ENCODE results near the gene BTK.

The BTK gene

DNA sequence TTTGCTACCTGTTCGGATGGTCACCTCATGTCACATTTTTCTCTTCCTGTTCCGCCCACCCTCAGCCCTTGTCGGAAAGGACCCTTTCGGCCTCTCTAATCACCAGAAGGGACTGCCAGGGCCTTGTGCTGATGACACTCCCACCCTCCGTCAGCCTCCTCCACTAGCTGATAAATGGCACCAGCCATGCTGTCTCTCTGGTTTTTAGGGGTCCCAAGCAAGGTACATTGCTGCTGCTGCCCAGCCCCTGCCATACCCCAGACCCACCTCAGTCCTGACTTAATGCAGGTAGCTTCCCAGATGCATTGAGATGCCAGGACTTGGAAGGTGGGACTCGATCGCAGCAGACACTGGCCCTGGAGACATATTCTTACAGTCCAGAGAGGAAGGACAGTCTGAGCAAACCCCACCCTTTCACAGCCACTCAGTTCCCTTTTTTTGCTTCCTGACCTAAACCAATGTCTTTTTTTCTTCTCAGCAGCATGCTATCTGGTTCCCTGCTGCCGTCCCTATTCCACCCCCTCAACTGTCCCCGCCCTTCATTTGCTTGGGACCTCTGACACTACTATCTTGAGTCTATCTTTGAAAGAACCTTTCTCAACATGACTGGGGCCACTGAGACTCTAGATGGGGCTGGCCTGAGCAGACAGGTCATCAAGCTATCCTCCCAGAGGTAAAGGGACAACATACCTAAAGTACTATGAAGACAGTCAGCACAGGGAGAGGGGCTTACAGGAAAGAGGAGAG is at the start of gene BTK:
Gene BTK (minus strand): TSS at position 397 of the 747 bp plus-strand sequence. CDS start 10,907 bp downstream, outside the sequence.
- DNase-seq: no peak

DNA sequence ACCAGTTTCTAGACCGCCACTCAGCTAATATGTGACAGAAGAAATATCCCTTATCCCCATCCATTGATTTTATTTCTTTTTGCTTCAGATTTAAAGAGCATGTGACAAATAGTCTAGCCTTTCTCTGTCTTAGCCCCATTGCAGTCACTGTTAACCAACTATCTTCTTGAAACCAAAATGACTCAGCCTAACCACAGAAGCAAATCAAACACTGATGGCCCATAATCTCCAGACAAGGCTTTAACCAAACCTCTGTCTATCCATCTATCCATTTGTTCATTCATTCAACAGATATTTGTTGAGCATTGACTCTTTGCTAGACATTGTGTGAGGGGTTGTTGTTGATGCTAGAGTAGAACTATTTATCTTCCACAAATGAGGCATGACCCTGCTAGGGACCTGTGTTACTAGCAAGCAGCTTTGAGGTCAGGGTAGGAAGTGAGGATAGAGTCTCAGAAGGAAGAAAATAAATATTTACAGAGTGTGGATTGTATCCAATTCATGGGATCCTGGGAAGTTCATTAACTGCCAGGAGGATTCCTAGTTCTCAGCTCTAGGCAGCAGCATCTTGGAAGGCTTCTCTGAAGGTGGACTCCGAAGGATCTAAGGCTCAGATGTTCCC is 44.6 kb upstream of the BTK start:
- no peak for DNase-seq

DNA sequence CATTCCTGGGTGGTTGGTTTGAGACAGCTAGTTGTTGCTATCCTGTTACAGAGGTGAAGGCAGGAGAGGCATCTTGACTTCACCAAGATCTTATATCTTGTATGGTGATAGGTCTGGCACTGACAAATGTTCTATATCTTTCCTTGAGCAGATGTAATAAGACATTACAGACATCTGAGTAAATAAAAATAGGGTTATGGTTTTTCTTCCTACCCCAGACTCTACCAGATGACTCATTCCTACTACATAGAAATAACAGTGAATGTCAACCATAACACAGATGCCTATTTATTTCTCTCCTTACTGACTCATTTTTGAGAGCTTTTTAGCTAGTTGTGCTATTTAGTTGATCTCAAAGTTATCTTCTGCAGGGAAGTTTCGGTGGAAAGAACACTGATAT is 43.9 kb upstream of the BTK start:
- no peak for DNase-seq

DNA sequence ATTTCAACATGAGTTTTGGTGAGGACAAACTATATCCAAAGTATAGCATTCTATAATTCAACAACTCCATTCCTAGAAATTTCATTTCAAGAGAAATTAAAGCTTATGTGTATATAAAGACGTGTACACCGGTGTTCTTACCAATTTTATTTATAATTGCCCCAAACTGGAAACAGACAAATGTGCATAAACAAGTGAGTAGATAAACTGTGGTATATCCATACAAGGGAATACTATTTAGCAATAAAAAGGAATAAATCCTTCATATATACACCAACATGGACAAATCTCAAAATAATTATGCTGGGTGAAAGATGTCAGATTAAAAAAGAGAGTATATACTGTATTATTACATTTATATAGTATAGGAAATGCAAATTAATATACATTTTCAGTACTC is 42.0 kb upstream of the BTK start:
- DNase-seq: no peak

DNA sequence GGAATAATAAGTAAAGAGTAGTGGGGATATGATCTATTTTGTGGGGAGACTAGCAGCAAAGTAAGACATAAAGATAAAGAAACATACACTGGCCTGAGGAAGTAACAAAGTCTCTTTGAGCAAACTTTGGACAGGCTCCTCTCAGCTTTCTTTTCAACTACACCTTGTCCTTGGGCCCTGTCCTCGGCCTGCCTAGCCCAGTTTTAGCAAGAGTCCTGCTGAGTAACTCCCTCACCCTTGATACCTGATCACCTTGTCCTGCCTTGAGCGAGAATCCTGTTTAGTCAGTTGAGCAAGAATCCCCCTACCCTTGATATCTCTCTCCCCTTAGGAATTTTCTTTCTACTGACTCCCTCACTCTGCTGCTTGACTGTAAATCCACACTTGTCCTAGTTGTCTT is 33.5 kb upstream of the BTK start:
- DNase-seq: no peak

DNA sequence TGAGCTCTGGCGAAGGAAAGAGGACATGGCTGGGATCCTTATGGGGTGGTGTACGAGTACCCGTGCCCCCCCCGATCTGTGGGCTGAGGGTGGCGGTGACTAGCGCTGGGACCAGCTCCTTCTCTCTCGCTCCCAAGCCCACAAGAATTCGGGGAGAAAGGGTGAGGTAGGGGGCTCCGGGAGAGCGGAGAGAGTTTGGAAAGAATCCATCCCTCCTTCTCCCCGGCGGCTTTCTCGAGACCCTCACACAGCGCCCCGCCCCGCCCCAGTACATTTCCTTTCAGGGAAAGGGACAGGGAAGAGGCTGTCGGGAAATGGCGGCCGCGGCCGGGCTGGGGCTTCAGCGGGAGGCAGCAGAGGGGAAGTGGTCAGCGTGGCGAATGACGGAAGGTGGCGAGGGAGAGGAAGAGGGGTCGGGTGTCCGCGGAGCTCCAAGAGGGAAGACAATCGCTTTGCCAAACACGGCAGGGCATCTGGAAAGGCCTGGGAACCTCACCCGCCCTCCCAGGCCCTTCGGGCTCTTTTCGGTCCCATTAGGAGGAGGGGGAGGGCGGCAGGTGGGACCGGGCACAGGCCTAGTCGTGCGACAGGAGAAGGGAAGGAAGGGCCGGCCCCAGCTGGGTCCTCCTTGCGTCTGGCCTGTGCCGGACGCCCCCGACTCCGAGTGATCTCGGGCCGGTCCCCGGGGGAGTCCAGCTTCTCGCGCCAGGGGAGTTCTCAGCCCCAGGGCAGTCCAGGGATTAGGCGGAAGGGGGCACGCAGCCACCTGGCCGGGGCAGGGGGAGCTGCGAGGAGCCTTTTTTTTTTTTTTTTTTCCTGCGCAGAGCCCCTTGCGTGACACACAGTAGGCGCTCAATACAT is 32.2 kb upstream of the BTK start:
- DNase-seq: peak; percentile 20

DNA sequence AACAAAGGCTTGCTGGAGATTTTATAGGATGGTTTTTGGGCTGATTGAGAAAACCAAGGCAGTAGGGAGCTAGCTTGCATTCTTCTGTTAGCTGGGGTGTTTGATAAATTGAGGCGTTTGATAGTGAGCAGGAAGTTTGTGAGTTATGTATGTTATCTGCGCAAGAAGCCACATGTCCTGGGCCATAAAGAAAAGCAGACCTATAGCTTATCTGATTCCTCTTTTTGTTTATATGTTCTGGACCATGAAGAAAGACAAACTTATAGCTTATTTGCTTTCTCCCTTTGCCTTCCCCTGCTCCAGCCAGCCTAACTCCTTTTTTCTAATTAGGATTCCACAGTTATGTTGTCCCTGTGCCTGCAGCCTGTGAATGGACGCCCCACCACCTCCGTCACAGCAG is 31.2 kb upstream of the BTK start:
- no peak for DNase-seq

DNA sequence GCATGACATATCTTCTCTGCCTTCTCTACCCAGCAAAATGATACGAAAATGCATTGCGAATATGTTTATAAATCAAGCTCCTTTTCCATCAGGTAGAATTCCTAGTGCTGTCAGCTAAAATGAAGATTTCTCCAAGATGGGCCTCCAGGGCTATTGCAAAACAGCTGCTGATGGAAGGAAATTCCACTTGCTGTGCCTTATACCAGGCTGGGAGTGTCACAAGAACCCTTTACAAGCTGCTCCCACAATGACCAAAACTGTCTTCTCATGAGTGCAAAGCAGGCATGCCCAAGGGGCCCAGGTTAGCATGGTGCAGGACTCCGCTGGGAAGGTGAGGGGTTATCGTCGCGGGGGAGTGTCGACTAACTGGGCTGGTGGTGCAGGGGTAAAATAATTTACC is 30.7 kb upstream of the BTK start:
- DNase-seq: no peak

DNA sequence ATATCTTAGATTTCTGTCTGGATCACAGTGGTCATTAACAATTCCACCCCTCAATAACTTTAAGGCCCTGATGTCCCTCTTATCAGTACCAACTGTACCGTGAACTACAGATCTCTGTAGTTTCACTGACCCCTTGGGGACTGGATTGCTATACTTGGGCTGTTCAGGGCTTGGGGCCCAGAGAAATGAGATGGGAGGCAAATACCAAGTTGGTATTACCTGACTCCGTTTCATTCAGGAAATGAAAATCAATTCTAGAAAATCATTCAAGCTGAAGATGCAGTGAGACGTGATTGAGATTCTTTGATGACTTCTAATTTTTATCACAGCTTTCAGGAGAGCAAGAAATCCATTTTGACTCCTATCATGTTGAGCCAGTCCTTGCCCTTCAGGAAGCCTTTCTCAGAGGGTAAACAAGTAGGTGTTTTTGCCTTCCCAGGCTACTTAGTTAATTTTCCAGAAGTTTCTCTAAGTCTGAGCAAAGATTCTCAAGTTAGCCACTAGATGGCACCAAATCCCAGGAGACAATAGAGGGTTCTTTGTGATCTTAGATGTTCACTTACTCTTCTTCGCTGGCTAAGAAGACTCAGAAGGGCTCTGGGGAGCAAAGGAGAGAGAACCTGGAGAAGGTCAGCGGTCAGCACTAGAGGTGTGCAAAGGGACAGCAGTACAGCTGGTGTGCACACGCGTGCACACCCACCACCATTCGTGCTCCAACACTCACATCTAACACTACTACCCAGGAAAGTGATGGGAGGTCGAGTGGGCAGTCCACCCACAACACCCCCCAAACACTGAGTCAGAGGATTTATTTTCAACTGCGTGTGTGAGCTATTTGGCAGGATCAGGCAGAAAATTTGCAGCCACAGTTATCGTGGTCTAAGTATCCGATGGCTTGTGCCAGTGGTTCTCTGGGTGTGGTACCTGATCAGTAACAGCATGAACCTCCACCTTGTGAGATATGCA is 29.5 kb upstream of the BTK start:
- no peak for DNase-seq

DNA sequence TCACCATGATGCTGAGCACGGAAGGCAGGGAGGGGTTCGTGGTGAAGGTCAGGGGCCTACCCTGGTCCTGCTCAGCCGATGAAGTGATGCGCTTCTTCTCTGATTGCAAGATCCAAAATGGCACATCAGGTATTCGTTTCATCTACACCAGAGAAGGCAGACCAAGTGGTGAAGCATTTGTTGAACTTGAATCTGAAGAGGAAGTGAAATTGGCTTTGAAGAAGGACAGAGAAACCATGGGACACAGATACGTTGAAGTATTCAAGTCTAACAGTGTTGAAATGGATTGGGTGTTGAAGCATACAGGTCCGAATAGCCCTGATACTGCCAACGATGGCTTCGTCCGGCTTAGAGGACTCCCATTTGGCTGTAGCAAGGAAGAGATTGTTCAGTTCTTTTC is 26.0 kb upstream of the BTK start:
- no peak for DNase-seq

DNA sequence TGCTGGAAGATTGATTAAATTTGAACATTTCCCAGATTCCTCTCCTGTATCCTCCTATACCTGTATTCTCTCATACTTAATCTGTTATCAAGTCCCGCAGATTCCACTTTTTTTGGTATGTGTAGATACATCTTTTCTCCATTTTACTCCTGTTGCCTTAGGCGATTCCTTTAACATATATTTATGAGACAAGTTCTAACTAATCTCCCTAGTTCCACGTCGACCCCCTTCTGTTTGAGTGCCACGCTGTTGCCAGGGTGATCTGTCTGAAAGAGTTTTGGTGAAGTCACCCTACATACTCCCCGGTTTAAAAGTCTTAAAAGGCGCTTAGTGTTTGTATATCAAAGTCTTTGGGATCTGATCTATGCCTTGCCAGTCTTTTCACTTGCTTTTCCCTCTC is 24.5 kb upstream of the BTK start:
- DNase-seq: no peak

DNA sequence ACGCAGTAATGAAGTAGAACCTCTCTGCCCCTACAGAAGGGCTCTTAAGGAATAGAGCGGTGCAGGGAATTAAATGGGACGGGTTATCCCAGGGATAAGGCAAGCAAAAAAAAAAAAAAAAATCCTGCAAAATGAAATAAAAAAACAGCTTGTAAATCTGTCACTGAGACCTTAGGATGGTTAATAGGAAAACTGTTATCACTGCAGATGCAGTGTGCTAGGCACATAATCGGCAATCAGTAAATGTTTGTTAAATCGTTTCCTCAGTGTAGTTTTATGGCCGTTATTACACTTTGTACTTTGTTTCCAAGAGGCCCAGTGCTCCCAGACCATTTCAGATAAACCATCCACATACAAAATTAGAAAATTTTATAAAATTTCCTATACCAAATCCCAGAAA is 23.1 kb upstream of the BTK start:
- DNase-seq: no peak

DNA sequence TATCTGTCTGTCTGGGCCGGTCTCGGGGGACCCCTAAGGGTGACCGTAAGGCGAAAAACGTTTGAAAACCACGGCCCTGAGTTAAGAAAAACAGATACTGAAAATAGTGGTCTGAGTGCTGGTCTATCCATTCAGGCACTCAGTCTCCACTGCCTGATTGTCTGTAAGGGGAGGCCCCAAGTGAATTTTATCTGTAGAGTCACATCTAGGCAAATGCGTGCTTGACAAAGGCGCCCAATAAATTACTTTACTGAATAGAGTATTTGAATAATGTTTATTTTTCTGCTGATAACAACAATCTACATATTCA is 22.5 kb upstream of the BTK start:
- DNase-seq: no peak

DNA sequence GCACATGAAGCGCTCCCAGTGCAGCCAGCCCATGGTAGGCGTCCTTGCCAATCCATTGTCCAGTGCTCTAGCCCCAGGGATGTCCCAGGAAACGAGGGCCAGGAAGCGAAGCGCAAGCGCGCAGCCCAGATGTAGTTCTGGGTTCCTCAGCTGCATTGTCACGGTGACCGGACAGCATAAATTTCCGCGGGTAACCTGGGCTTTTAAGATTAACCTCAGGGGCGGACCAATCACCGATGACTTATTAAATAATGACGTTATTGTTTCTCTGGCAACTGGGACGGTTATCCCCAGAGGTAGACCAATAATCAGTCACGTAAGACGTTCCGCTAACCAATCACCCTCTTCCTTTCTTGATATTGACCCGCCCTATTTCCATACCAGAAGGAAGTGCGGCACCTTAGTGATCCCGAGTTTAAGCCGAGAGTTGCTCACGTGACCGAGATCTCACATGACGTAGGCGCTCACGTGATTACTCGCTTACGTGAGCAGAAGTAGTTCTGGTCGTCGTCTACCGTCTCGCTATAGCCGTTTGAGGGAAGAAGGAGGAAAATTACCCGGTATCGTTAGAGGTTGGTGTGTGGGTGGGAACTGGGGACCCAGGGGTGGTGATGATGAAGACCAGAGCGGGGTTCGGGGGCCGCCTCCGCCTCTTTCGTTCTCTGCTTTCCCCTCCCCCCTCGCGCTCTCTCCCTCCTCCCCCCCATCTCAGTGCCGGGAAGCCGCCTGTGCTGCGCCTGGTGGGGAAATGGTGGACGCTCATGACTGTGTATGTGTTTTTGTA is 21.9 kb upstream of the BTK start, which contains the start of the genes GLA and HNRNPH2:
Gene GLA (minus strand): TSS at position 178 of the 784 bp plus-strand sequence. CDS start 22 bp downstream, at position 156.
Gene HNRNPH2 (plus strand): TSS at position 475 of the 784 bp plus-strand sequence. CDS start 3,767 bp downstream, outside the sequence.
- DNase-seq: peak; percentile 90

DNA sequence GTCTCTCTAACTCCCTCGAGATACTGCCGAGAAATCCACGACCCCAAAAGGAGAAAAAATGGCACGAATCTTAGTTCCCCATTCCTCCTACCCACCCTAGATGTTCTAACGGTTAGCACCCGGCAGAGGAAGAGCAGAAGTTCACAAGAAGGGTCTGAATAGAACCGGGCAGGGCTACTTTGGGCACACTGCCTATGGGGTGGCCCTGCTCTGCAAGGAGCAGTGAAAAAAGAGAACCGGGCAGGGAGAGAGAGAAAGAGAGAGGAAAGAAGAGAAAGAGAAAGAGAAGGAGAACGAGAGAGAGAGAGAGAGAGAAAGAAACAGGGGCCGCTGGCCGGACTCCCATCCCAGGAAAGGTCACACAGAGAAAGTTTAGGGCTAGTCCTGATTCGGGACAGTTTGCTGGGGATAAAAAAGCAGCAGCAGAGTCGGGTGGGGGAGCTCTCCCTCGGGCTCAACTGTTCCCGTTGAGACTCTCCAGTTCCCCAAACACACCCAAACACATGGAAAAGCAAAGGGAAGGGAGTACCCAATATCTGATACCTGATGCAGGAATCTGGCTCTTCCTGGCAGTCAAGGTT is 21.3 kb upstream of the BTK start:
- DNase-seq: no peak

DNA sequence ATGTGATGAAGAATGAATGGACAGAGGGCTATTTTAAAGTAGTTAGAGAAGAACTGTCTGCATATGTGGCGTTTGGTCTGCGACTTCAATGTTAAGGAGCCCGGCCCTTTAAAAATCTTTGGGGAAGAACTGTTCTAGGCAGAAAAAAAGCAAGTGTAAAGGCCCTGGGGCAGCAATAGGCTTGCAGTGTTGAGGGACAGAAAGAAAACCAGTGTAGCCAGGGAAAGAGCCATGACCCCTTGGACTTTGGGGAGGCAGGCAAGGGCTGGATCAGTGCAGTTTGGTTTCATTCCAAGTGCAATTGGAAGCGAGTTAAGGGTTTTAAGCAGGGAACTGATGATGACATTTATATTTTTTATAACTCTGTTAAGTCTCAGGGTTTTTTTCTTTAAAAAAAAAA is 13.8 kb upstream of the BTK start:
- DNase-seq: no peak

DNA sequence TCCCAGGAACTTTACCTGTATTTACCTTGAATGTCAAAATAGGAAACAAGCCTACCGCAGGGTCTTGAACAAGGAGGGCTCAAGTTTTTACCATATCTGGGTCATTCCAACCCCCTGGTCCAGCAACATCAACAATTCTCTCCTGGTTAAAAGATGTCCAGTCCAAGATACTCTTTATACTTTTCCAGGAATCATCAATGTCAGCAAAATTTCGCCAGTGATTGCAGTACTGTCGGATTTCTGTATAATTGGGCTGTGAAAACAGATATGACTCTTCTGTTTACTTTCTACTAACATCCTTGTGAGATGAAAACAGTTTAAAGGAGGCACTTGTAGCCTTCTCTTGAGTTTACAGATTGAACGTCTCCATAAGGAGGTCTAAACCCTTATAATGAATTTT is 12.7 kb upstream of the BTK start:
- DNase-seq: no peak

DNA sequence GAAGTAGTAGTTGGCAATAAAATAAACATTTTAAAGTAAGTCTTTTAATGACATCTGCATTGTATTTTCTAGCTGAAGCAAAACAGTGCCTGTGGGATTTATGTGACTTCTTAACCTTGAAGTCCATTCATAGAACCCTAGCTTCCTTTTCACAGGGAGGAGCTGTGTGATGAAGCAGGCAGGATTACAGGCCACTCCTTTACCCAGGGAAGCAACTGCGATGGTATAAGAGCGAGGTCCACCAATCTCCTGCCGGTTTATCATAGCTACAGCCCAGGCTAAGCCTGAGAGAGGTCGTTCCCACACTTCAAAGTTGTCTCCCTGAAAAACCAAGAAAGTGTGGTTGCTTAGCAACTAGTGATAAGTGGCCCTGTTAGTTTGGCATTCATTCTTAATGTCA is 11.8 kb upstream of the BTK start:
- no peak for DNase-seq

DNA sequence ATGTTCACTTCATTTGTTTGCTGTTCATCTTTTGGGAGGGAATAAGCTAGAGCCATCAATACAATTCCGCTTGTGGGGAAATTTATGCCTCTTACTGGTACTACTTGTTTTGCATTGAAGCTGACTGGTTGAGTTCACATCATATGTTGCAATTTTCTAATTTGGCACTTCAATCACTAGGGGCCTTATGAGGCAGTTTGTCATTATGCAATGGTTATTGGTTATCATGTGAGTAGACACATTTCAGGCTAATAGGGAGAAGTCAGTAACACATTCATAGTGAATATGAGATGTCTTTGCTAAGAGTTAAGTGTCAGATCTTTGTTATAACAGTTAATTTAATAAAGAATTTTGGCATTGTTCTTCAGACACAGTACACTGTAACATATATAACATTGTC is 9.8 kb upstream of the BTK start:
- no peak for DNase-seq

DNA sequence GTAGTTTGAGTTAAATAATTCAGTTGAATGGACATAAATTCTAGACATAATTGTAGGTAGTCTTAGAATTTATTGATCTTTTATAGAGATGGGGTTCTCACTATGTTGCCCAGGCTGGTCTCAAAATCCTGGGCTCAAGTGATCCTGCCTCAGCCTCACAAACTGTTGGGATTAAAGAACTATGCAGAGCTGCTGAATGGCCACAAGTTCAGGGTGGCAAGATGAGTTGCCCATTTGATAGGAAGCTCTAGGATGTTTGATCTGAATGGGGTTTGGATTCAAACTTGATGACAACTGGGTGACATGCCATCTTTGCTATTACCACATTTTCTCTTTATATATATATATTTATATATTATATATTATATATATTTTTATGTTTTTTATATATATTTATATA is 8.4 kb upstream of the BTK start:
- DNase-seq: no peak

DNA sequence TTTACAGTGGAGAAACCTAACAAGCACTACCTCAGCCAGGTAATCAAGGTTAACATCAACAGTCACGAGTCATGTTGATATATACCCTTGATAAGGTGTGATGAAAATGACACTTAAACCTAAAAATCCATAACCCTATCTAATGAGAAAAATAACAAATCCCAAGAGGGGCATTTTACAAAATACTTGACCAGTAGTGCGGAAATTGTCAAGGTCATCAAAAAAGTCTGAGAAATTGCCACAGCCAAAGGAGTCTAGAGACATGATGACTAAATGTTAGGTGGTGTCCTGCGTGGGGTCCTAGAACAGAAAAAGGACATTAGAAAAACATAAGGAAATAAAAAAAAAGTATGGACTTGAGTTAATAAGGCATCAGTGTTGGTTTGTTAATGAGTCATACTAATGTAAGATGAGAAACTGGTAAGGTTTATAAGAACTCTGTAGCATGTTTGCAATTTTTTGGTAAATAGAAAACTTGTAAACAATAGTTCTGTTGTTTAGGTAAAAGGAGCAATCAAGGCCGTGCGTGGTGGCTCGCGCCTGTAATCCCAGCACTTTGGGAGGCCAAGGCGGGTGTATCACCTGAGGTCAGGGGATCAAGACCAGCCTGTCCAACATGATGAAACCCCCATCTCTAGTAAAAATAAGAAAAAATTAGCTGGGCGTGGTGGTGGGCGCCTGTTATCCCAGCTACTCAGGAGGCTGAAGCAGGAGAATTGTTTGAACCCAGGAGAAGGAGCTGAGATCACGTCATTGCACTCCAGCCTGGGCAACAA is 7.7 kb upstream of the BTK start:
- DNase-seq: no peak

Data from stimulated activated CD4-positive, alpha-beta T cell treated with anti-CD3 and anti-CD28 coated beads, Interleukin-1b, Interleukin-23, amount 100 ng/mL, for 48 hours (primary cell).